ENCODE results near the gene PRPH2.

DNA sequence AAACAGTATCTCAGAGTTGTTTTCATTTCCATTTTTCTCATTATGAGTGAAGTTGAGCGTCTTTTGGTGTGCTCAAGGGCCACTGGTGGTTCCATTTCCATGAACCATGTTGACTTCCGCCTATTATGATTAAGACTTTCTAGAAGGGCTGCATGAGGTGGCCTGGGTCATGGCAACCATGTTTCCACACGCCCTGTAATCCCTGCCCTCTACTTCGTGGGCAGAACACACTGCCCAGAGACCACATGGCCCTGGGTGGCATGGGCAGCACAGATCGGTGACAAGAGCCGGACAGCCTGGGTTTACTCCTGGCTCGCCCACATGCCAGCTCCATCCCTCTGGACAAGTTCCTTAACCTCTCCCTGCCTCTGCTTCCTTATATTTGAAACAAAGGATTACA is 14.8 kb downstream of the PRPH2 start:
- no peak for TF ChIP-seq BRCA1 (CRISPR knock-in tag; IDR thresholded peaks at IDR 0.05)
- TF ChIP-seq ZNF652 (CRISPR knock-in tag; IDR thresholded peaks at IDR 0.05; ENCODE audit: borderline replicate concordance, low read depth) = no peak
- no peak for TF ChIP-seq SMAD3 (CRISPR knock-in tag; IDR thresholded peaks at IDR 0.05)
- TF ChIP-seq RNF2 (conservative IDR thresholded peaks at IDR 0.05; ENCODE audit: low read depth) = no peak
- TF ChIP-seq, protein P1, sequence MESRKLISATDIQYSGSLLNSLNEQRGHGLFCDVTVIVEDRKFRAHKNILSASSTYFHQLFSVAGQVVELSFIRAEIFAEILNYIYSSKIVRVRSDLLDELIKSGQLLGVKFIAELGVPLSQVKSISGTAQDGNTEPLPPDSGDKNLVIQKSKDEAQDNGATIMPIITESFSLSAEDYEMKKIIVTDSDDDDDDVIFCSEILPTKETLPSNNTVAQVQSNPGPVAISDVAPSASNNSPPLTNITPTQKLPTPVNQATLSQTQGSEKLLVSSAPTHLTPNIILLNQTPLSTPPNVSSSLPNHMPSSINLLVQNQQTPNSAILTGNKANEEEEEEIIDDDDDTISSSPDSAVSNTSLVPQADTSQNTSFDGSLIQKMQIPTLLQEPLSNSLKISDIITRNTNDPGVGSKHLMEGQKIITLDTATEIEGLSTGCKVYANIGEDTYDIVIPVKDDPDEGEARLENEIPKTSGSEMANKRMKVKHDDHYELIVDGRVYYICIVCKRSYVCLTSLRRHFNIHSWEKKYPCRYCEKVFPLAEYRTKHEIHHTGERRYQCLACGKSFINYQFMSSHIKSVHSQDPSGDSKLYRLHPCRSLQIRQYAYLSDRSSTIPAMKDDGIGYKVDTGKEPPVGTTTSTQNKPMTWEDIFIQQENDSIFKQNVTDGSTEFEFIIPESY (CRISPR knock-in tag; IDR thresholded peaks at IDR 0.05) = no peak
- no peak for TF ChIP-seq CEBPG (CRISPR knock-in tag; IDR thresholded peaks at IDR 0.05)
- no peak for TF ChIP-seq JUNB (CRISPR knock-in tag; IDR thresholded peaks at IDR 0.05; ENCODE audit: borderline replicate concordance)
- TF ChIP-seq ZNF496 (CRISPR knock-in tag; IDR thresholded peaks at IDR 0.05; ENCODE audit: insufficient replicate concordance) = no peak
- TF ChIP-seq, protein P2, sequence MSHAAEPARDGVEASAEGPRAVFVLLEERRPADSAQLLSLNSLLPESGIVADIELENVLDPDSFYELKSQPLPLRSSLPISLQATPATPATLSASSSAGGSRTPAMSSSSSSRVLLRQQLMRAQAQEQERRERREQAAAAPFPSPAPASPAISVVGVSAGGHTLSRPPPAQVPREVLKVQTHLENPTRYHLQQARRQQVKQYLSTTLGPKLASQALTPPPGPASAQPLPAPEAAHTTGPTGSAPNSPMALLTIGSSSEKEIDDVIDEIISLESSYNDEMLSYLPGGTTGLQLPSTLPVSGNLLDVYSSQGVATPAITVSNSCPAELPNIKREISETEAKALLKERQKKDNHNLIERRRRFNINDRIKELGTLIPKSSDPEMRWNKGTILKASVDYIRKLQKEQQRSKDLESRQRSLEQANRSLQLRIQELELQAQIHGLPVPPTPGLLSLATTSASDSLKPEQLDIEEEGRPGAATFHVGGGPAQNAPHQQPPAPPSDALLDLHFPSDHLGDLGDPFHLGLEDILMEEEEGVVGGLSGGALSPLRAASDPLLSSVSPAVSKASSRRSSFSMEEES (CRISPR knock-in tag; IDR thresholded peaks at IDR 0.05) = no peak
- no peak for TF ChIP-seq CEBPB (IDR thresholded peaks at IDR 0.05; ENCODE audit: borderline replicate concordance, low read depth, low read length)
